ENCODE results near the gene DDA1.
"Not testable (repeated sequence)": the region's sequence is repeated elsewhere in the genome, so short reads cannot be mapped to it uniquely, and the experiment has no call there.

Gene DDA1

GRCh38 chr19:17289489-17289888 lies 19.9 kb upstream of the DDA1 start:
- DNase-seq = peak; percentile 83

- peak; percentile 86 for DNase-seq
Observed at GRCh38 chr19:17292301-17293074, 16.9 kb upstream of the DDA1 start.

- no peak for DNase-seq
Observed at GRCh38 chr19:17293605-17294004, 15.8 kb upstream of the DDA1 start.

- DNase-seq = no peak
Observed at GRCh38 chr19:17294051-17294891, 15.1 kb upstream of the DDA1 start.

- DNase-seq = not testable (repeated sequence)
Observed at GRCh38 chr19:17295551-17295950, 13.8 kb upstream of the DDA1 start.

GRCh38 chr19:17296273-17296672 lies 13.1 kb upstream of the DDA1 start:
- DNase-seq = no peak

GRCh38 chr19:17296976-17297375 lies 12.4 kb upstream of the DDA1 start:
- DNase-seq = no peak

GRCh38 chr19:17300992-17301619 lies 8.3 kb upstream of the DDA1 start:
- DNase-seq = no peak

- DNase-seq = no peak
Observed at GRCh38 chr19:17302391-17303166, 6.8 kb upstream of the DDA1 start.

GRCh38 chr19:17303167-17303939 lies 6.0 kb upstream of the DDA1 start, which contains the start of gene ABHD8:
Gene ABHD8 (minus strand): TSS chr19:17303425. CDS start chr19:17301616, 1,809 bp downstream.
- DNase-seq = peak; percentile 94

- DNase-seq = no peak
Observed at GRCh38 chr19:17303940-17304267, 5.5 kb upstream of the DDA1 start.

- no peak for DNase-seq
Observed at GRCh38 chr19:17304386-17305215, 4.8 kb upstream of the DDA1 start.

GRCh38 chr19:17305216-17305516 lies 4.2 kb upstream of the DDA1 start:
- DNase-seq = no peak

GRCh38 chr19:17305517-17306284 lies 3.7 kb upstream of the DDA1 start, which contains the start of gene MRPL34:
Gene MRPL34 (plus strand): TSS chr19:17305872. CDS start chr19:17305893, 21 bp downstream.
- DNase-seq = peak; percentile 98

- no peak for DNase-seq
Observed at GRCh38 chr19:17306285-17306714, 3.1 kb upstream of the DDA1 start.

- DNase-seq = no peak
Observed at GRCh38 chr19:17307876-17308377, 1.4 kb upstream of the DDA1 start.

- DNase-seq = no peak
Observed at GRCh38 chr19:17309965-17310461, 650 bp downstream of the DDA1 start.

GRCh38 chr19:17311455-17312188 lies 2.3 kb downstream of the DDA1 start:
- DNase-seq = peak; percentile 50

Data from fibroblast of skin of abdomen (primary cell).